DOHH2 (cell line): ENCODE data around the gene GET4.

Source experiments
- EZH2phosphoT487 ChIP-seq: fragments of 200-600 bp; sonication (generic); IDR thresholded peaks from 2 replicates; pipeline ENCODE4 v1.6.1; 2017; ENCODE audit warnings: borderline replicate concordance, mild to moderate bottlenecking, antibody characterized with exemption, low read length, moderate library complexity, mixed read lengths
- TF ChIP-seq, protein P1 (sequence below): fragments of 200-600 bp; sonication (generic); IDR thresholded peaks from one replicate; pipeline ENCODE4 v1.5.1; 2014; ENCODE audit warnings: antibody characterized with exemption, mild to moderate bottlenecking, low read depth, low read length; ENCODE audit not compliant: poor library complexity, severe bottlenecking

DNA sequence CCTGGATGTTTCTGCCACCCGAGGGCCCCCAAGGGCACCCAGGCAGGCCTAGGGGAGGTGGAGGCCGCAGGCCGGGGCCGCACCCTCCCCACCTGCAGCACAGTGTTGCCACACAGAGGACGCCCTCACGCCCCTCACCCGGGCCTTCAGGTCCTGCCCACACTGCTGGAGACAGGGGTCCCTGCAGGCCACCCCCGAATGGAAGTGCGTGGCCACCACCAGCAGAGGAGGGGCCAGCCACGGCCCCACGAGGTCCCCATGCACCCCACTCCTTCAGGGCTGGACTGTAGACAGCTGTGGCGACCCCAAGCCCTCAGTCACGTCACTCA lies 42.7 kb downstream of the GET4 start:
- TF ChIP-seq, protein P1, sequence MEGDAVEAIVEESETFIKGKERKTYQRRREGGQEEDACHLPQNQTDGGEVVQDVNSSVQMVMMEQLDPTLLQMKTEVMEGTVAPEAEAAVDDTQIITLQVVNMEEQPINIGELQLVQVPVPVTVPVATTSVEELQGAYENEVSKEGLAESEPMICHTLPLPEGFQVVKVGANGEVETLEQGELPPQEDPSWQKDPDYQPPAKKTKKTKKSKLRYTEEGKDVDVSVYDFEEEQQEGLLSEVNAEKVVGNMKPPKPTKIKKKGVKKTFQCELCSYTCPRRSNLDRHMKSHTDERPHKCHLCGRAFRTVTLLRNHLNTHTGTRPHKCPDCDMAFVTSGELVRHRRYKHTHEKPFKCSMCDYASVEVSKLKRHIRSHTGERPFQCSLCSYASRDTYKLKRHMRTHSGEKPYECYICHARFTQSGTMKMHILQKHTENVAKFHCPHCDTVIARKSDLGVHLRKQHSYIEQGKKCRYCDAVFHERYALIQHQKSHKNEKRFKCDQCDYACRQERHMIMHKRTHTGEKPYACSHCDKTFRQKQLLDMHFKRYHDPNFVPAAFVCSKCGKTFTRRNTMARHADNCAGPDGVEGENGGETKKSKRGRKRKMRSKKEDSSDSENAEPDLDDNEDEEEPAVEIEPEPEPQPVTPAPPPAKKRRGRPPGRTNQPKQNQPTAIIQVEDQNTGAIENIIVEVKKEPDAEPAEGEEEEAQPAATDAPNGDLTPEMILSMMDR, result no peak
- no peak for TF ChIP-seq EZH2phosphoT487
